Activated T-cell treated with anti-CD3 and anti-CD28 coated beads, Interleukin-2, amount 50 U/mL, for 72 hours (primary cell): ENCODE data around the gene NAMPT. TPM values are rescaled to one million over a fixed set of nuclear protein-coding genes. Genes with fewer than 3 reads are reported as not detected.

Experiments
- ATAC-seq, 2 donors: fragments of 150-1000 bp; cut with Tn5 transposase; replicated peaks in 1 of 2; 2 replicates each; pipeline ENCODE4 v1.10.0; 2021; ENCODE audit warnings: moderate library complexity in 2 of 2, mild to moderate bottlenecking in 1 of 2
- DNase-seq, 2 donors: peaks; one replicate each; pipeline ENCODE4 v3.0.0; 2021 to 2022; ENCODE audit warnings: mixed read lengths in 1 of 2
- H3K27ac Mint-ChIP-seq: one replicate; pipeline ENCODE4 v1.8.0; 2022; ENCODE audit warnings: mild to moderate bottlenecking, moderate library complexity, mixed read lengths
- H3K27me3 Mint-ChIP-seq: one replicate; pipeline ENCODE4 v1.8.0; 2022; ENCODE audit warnings: low read depth, mixed read lengths
- H3K36me3 Mint-ChIP-seq, 2 donors: one replicate each; pipeline ENCODE4 v1.8.0; 2022; ENCODE audit warnings: mixed read lengths in 2 of 2, mild to moderate bottlenecking in 1 of 2; ENCODE audit not compliant: insufficient read depth in 2 of 2
- H3K4me1 Mint-ChIP-seq: one replicate; pipeline ENCODE4 v1.8.0; 2022; ENCODE audit warnings: low read depth, mixed read lengths
- H3K4me3 Mint-ChIP-seq, 2 donors: one replicate each; pipeline ENCODE4 v1.8.0; 2022; ENCODE audit warnings: mild to moderate bottlenecking in 2 of 2, mixed read lengths in 2 of 2, moderate library complexity in 2 of 2
- H3K9me3 Mint-ChIP-seq, 2 donors: one replicate each; pipeline ENCODE4 v1.8.0; 2022; ENCODE audit warnings: mixed read lengths in 2 of 2
- total RNA-seq, 2 donors: library from RNA; stranded (reverse); gene quantifications; one replicate each; pipeline ENCODE4 v1.2.3, GENCODE V29; 2022

Gene NAMPT
- total RNA-seq, 2 donors from 2014 or later: 819 to 1,006 TPM

DNA sequence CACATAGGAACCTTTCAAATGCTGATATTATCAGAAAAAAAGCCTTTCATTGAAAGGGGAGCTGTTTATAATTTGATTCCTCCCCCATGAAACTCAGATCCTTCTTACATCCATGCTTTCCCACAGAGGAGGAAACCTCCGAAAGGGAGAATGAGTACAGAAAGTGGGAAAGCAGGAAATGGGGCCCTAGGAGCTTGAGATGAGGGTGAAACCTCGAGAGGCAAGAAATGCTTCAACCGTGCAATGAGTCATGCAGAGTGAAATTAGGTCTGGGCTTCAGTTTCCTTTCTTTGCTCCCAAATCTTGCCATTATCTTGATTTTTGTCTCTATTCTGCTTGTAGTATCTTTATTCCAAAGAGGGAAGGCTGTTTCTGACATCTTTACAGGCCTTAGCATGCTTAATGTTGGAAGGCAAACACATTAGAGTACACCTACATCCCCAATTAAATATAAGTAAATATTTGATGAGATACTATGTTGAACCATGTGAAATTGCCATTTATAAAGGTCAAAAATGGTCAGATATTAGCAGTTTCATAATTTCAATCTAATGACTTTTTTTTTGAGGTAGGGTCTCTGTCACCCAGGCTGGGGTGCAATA lies 79.1 kb downstream of the NAMPT start:
- peaks cover 12% of the 10 kb centered on the region for H3K4me1 Mint-ChIP-seq
- H3K36me3 Mint-ChIP-seq: peaks cover 3 to 4% of the 10 kb centered on the region in 2 donors
- no peak overlapping the region for H3K27ac Mint-ChIP-seq
- no peak overlapping the region for H3K4me3 Mint-ChIP-seq
- no peaks in the 10 kb centered on the region for H3K9me3 Mint-ChIP-seq
- ATAC-seq: peak in 1 of 2 donors; percentile 43
- no peak for DNase-seq
- peaks cover 50% of the 10 kb centered on the region for H3K27me3 Mint-ChIP-seq

DNA sequence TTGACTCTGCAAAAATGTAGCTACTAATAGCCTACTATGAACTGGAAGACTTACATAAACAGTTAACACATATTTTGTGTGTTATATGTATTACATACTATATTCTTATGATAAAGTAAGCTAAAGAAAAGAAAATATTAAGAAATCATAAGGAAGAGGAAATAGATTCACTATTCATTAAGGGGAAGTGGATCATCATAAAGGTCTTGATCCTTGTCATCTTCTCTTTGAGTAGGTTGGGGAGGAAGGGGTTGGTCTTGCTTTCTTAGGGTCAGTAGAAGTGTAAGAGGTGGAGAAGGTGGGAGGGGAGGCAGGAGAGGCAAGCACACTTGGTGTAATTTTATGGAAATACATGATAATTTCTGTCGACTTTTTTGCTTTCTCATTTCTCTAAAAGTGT lies 81.3 kb downstream of the NAMPT start:
- Mint-ChIP-seq H3K4me1 (peaks cover 12% of the 10 kb centered on the region), H3K4me3 (no peak overlapping the region), H3K27me3 (peaks cover 54% of the 10 kb centered on the region), H3K36me3 (peaks cover 1 to 4% of the 10 kb centered on the region in 2 donors), H3K9me3 (no peaks in the 10 kb centered on the region), H3K27ac (no peak overlapping the region)
- ATAC-seq (no peak), DNase-seq (no peak)

DNA sequence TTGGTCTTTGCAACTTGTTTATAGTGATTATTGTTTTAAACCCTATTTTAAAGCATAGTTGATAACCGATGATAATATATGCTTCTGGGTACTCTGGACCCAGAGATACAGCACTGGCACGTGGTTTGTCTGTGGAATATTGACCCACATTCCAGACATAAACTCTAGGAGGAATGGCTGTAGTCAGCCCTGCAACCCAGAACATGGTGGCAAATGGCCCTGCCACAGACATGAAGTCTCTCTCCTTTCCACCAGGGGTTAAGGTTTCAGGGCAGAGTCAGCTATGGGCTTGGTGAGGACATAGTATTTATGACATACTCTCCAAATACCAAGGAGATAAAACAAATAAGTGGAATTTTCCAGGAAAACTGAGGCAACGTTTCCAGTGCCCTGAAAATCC lies 83.6 kb downstream of the NAMPT start:
- no peaks in the 10 kb centered on the region for H3K36me3 Mint-ChIP-seq
- peaks cover 39% of the 10 kb centered on the region for H3K27me3 Mint-ChIP-seq
- DNase-seq (no peak), ATAC-seq (no peak)
- peaks cover 12% of the 10 kb centered on the region for H3K4me1 Mint-ChIP-seq
- no peak overlapping the region for H3K27ac Mint-ChIP-seq
- H3K9me3 Mint-ChIP-seq: no peaks in the 10 kb centered on the region
- H3K4me3 Mint-ChIP-seq: no peak overlapping the region

DNA sequence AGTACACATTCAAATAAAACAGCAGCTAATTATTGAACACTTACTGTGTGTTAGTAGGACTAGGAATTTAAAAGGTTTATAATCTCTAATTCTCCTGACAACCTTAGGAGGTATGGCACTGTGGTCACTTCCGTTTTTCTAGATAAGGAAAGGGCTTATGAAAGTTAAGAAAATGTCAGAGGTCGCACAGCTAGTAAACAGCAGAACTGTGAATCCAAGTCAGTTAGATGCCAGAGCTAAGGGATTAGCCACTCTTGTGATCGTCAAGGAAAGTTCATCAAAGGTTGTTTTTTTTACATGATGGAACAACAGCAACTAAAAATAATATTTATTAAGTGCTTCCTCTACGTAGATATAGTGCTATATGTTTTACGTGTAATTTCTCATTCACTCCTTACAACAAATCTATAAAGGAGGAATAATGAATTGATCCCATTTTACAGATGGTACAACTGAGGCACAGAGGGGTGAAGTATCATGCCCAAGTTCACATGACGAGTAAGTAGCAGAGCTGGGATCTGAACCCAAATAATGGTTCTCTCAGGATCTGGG lies 84.9 kb downstream of the NAMPT start:
- ATAC-seq (no peak), DNase-seq (no peak)
- Mint-ChIP-seq H3K4me3 (no peak overlapping the region), H3K27me3 (peaks cover 49% of the 10 kb centered on the region), H3K9me3 (no peaks in the 10 kb centered on the region), H3K4me1 (peaks cover under 1% of the 10 kb centered on the region), H3K27ac (no peak overlapping the region), H3K36me3 (no peaks in the 10 kb centered on the region)

DNA sequence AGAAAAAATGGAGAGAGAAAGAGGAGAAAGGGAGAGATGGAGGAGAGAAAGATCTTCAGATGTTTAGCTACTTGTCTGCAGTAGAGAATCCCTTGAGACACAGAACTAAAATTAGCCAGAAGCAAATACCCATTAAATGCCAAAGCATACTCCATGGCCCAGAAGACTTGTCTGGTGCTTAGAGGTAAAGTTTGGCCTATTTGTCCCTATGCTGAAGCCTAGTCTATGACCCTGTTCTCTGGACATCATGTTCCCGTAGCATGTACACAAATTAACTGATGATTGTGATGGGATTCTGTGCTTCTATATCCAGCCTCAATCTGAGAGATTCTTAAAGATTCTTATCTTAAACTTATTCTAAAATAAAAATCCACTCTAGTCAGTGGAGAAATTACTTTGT lies 85.8 kb downstream of the NAMPT start:
- DNase-seq (no peak), ATAC-seq (no peak)
- H3K4me1 Mint-ChIP-seq: no peaks in the 10 kb centered on the region
- H3K4me3 Mint-ChIP-seq: no peak overlapping the region
- no peak overlapping the region for H3K27ac Mint-ChIP-seq
- H3K36me3 Mint-ChIP-seq: no peaks in the 10 kb centered on the region
- no peaks in the 10 kb centered on the region for H3K9me3 Mint-ChIP-seq
- peaks cover 51% of the 10 kb centered on the region for H3K27me3 Mint-ChIP-seq

Other genes starting within 250 kb of the NAMPT start
- 10 to 100 TPM; 29.6 to 32.0 TPM for gene SYPL1, start 172.7 kb downstream of the NAMPT start, total RNA-seq